Transverse colon (tissue), 4 donors: ENCODE results near the gene RANBP10. TPM values are rescaled to one million over a fixed set of nuclear protein-coding genes. Genes with fewer than 3 reads are reported as not detected.

Experiments
- DNase-seq: peaks from one replicate; pipeline ENCODE4 v3.0.0-alpha.2; 2019
- H3K27ac ChIP-seq, 4 donors: fragments of 200-600 bp; sonication (generic); 2 replicates each; pipeline ENCODE4 v1.5.1; 2016 to 2018; ENCODE audit warnings: inconsistent platforms in 4 of 4
- H3K27me3 ChIP-seq: fragments of 200-600 bp; sonication (generic); 2 replicates; pipeline ENCODE4 v1.5.1; 2017; ENCODE audit warnings: inconsistent platforms
- H3K36me3 ChIP-seq, 4 donors: fragments of 200-600 bp; sonication (generic); 2 replicates each; pipeline ENCODE4 v1.5.1; 2017 to 2019; ENCODE audit warnings: inconsistent platforms in 4 of 4
- H3K4me1 ChIP-seq, 4 donors: fragments of 200-600 bp; sonication (generic); 2 replicates each; pipeline ENCODE4 v1.5.1; 2017 to 2020; ENCODE audit warnings: inconsistent platforms in 4 of 4
- H3K4me3 ChIP-seq, 4 donors: fragments of 200-600 bp; sonication (generic); 1 replicate in 1 of 4; 2 replicates in 3 of 4; pipeline versions ENCODE4 v1.5.1 to v1.6.1; 2017 to 2019; ENCODE audit warnings: inconsistent platforms in 4 of 4
- H3K9me3 ChIP-seq, 2 donors: fragments of 200-600 bp; sonication (generic); 2 replicates each; pipeline ENCODE4 v1.5.1; 2017 to 2019; ENCODE audit warnings: inconsistent platforms in 2 of 2
- CTCF ChIP-seq, 5 experiments: fragments of 200-600 bp in 3 of 5; fragments of 450-650 bp in 2 of 5; sonication (generic) in 3 of 5; IDR thresholded peaks; 1 replicate in 2 of 5; 2 replicates in 3 of 5; pipeline ENCODE4 v1.5.1; 2016 to 2017; ENCODE audit warnings: antibody characterized with exemption in 5 of 5, inconsistent platforms in 3 of 5, mild to moderate bottlenecking in 2 of 5, moderate library complexity in 1 of 5
- EP300 ChIP-seq: sonication (generic); formaldehyde crosslinking; IDR thresholded peaks from one replicate; pipeline ENCODE4 v1.6.1; 2017; ENCODE audit warnings: antibody characterized with exemption, low read depth
- POLR2A ChIP-seq: fragments of 450-650 bp; IDR thresholded peaks from one replicate; pipeline ENCODE4 v1.6.1; 2016; ENCODE audit warnings: antibody characterized with exemption, mild to moderate bottlenecking, moderate library complexity
- POLR2AphosphoS5 ChIP-seq, 3 donors: sonication (generic); formaldehyde crosslinking; IDR thresholded peaks; one replicate each; pipeline ENCODE4 v1.6.1; 2016; ENCODE audit warnings: antibody characterized with exemption in 3 of 3
- WGBS, 2 donors: methylation state at CpG; one replicate each; pipeline ENCODE4 v1.1.5; 2018; ENCODE audit warnings: low coverage in 1 of 2; 5-methylcytosine and 5-hydroxymethylcytosine counted together
- in situ Hi-C, 4 donors: fragments of 200-750 bp; cut with MboI; loops; one replicate each; pipeline versions ENCODE4 v1.15.0 to v1.15.1; 2017; ENCODE audit warnings: low sequenced_read_pairs in 3 of 4, low pct_ligation_motif_present in 1 of 4, low pct_unique_long_range_greater_than_20kb in 1 of 4
- intact Hi-C: fragments of 100-400 bp; cut with DNase I; formaldehyde crosslinking; loops from one replicate; pipeline ENCODE4 v1.15.1; 2023; ENCODE audit warnings: low total_unique reads
- total RNA-seq, 4 donors: library from RNA; depleted of rRNA; stranded (reverse); fragments of >200 nt; gene quantifications; one replicate each; pipeline ENCODE4 v1.1.0, GENCODE V29; 2016

Gene RANBP10
- total RNA-seq, 4 donors from 2014 or later: 15.1 to 32.9 (median 19.1) TPM

DNA sequence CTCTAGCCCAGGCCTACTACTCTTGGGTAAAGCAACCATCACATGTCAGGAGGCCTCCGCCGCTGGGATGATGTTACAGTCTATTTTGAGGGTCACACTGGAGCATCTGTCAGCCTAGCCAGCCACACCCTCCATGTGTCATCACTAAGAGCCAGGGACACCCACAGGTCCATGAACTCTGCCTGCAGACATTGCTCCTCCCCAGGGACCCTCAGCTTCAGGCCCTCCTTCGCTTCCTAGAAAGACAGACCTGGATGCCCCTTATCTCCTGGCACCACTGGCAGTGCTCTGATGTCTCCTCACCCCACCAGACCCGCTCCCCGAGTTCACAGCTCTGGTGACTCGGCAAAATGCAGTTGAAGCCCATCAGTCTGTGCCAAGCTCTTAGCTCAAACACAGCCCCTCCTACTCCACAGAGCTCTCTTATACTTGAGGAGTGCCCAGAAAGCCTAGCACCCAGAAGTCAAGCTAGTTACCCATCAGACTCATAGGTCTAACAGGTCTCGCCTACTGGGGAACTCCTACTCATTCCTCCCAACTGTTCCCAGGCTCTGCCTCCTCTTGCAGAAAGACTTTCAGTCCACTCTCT is 5.9 kb downstream of the RANBP10 start:
- no peak for DNase-seq
- no peaks in the 10 kb centered on the region for H3K27me3 ChIP-seq
- intact Hi-C loops (no loop called here), in situ Hi-C loops (no loop called here)
- TF ChIP-seq CTCF (IDR thresholded peaks at IDR 0.05) (no peak), EP300 (no peak), POLR2AphosphoS5 (IDR thresholded peaks at IDR 0.05) (no peak), POLR2A (no peak)
- peaks cover 0 to 7% (median 0%) of the 10 kb centered on the region in 4 donors for H3K36me3 ChIP-seq
- H3K9me3 ChIP-seq: no peaks in the 10 kb centered on the region
- peaks cover 4 to 20% (median 6%) of the 10 kb centered on the region in 4 donors for H3K4me1 ChIP-seq
- H3K27ac ChIP-seq: no peak overlapping the region
- 84% methylated on average over 7 of the region's 7 CpGs; no CpG with 5 or more reads in 1 of the 2 donors for WGBS, 2 donors
- H3K4me3 ChIP-seq: no peak overlapping the region

- H3K9me3 ChIP-seq: no peaks in the 10 kb centered on the region
- H3K36me3 ChIP-seq: peaks cover 0 to 7% (median 0%) of the 10 kb centered on the region in 4 donors
- H3K27me3 ChIP-seq: no peaks in the 10 kb centered on the region
- TF ChIP-seq POLR2A: no peak
- no peak for TF ChIP-seq EP300
- TF ChIP-seq CTCF (IDR thresholded peaks at IDR 0.05): no peak
- no peak for TF ChIP-seq POLR2AphosphoS5 (IDR thresholded peaks at IDR 0.05)
- intact Hi-C loops: no loop called here
- no peak overlapping the region for H3K4me3 ChIP-seq
- 96 to 100% methylated on average over 3 to 5 of the region's 5 CpGs for WGBS, 2 donors
- in situ Hi-C loops: no loop called here
- DNase-seq: no peak
- H3K27ac ChIP-seq: no peak overlapping the region
- peaks cover 0 to 5% (median 0%) of the 10 kb centered on the region in 4 donors for H3K4me1 ChIP-seq
Measured at GRCh38 chr16:67796099-67796718, 10.2 kb downstream of the RANBP10 start.

DNA sequence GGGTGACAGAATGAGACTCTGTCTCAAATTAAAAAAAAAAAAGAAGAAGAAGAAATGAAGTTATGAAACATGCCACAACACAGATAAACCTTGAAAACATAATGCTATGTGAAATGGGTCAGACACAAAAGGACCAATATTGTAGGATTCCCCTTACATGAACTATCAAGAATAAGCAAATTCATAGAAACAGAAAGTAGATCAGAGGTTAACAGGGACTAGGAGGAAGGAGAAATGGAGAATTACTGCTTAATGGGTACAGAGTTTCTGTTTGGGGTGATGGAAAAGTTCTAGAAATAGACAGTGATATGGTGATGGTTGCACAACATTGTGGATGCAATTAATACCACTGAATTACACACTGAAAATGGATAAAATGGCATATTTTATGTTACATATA is 16.3 kb downstream of the RANBP10 start:
- in situ Hi-C loops: no loop called here
- Histone ChIP-seq H3K4me1 (no peaks in the 10 kb centered on the region), H3K36me3 (no peaks in the 10 kb centered on the region), H3K27ac (no peak overlapping the region), H3K4me3 (no peak overlapping the region), H3K27me3 (no peaks in the 10 kb centered on the region), H3K9me3 (no peaks in the 10 kb centered on the region)
- TF ChIP-seq CTCF (IDR thresholded peaks at IDR 0.05) (no peak), POLR2AphosphoS5 (IDR thresholded peaks at IDR 0.05) (no peak), POLR2A (no peak), EP300 (no peak)
- intact Hi-C loops: no loop called here
- DNase-seq: no peak

GRCh38 chr16:67786491-67786890 is 19.9 kb downstream of the RANBP10 start:
- Histone ChIP-seq H3K36me3 (no peaks in the 10 kb centered on the region), H3K4me1 (peaks cover 0 to 6% (median 0%) of the 10 kb centered on the region in 4 donors), H3K27me3 (no peaks in the 10 kb centered on the region), H3K9me3 (no peaks in the 10 kb centered on the region), H3K4me3 (no peak overlapping the region), H3K27ac (no peak overlapping the region)
- TF ChIP-seq POLR2AphosphoS5 (IDR thresholded peaks at IDR 0.05) (no peak), CTCF (IDR thresholded peaks at IDR 0.05) (no peak), EP300 (no peak), POLR2A (no peak)
- intact Hi-C loops (no loop called here), in situ Hi-C loops (no loop called here)
- 73 to 89% methylated on average over 5 of the region's 5 CpGs for WGBS, 2 donors
- no peak for DNase-seq
